Measurements from ENCODE around the gene KCNQ1.
A peak's percentile ranks its signal among the peaks of the same experiment; 100 is the strongest.

The KCNQ1 gene

DNA sequence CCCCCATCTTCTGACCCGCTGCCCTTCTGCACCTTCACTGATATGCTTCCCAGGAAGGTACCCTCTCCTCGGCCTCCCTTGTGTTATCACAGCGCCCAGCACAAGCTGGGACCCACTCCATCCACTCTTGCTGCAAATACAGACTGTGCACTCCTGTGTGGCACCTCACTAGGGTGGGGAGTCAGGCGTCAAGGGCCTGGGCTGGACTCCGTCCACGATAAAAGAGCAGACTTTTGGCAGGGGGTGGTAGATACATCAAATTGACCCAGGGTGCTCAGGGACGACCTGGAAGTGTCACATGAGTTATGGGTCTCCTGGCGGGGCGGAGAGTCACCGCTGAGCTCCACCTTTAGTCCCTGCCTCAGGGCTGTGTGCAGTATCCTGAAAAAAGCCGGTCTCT, 1.4 kb upstream of the KCNQ1 start:
- no peak for DNase-seq (ENCODE audit: low read depth in 2 of 2, low spot score in 1 of 2)

DNA sequence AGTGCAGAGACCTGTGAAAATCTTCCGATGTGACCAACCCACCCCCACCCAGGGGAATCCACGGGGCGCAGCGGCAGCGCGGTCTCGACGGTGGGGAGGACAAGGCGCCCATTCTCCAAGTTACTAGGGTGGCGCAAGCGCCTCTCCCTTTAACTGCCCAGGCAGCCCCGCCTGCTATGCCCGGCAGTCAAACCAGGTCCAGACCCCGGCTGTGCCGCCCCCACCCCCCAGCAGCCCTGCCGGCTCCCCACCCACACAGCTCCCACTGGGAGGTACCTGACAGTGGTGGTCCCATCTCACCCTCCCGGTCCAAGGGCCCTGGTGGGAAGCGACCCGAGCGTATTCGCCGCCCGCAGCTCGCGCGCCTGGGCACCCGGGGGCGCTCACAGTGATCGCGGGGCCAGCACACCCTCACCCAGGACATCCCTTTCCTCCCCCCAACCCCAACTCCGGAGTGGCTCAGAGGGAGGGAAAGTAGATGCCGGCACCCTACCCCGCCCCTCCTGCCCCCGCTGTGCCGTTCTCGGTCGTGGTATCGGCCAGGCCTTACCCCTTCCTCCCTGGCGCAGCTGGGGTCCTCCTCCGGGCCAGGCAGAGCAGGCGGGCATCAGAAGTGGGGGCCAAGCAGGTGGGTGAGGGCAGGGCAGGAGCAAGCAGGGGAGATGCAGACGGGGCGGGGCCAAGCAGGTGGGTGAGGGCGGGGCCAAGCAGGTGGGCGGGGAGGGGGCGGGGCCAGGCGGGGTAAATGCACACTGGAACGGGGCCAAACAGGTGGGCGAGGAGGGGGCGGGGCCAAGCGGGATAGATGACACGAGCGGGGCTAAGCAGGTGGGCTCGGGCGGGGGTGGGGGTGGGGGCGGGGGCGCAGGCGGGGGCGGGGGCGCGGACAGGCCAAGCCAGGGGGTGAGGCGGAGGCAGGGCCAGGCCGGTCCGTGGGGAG, 657 bp upstream of the KCNQ1 start, which contains the start of gene TRPM5:
Gene TRPM5, minus strand, starts transcription at position 634 of the 940 bp plus-strand sequence. CDS start 21,478 bp downstream, outside the sequence.
- peak; percentile 54 to 62 for DNase-seq (ENCODE audit: low read depth in 2 of 2, low spot score in 1 of 2)

DNA sequence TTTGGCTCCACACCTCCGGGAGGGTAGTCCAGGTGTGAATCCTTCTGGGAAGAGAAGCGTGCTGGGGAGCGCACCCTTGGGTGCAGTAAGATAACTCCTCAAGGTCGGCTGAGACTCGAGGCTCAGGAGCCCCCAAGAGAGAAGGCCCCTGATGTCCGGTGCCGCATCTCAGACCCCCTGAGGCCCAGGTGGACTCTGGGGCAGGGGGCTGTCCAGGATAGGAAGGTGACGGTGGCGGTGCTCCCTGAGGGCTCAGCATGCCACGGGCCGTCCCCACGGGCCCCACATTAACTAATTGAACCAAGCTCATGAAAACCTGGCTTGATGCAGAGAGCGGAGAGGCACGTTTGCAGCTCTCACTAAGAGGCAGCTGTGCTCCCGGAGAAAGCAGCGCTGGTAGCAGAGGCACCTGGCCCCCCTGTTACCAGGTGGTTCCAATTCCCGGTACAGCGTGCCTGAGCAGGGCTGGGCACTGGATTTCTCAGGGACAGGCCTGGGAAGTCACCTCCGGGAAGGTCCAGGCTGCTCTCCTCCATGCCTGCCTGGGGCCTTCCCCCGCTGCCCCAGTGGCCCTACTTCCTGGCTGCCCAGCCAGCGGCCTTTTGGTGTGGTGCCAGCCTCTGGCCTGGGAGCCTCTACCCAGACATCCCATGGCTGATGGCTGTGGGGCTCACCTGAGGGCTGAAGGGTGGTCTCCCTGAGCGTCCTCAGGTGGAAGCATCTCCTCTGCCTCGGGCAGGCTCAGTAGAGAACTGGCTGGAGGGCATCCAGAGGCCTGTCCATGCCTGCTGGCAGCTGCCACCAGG, 1.1 kb downstream of the KCNQ1 start:
- no peak for DNase-seq (ENCODE audit: low read depth in 2 of 2, low spot score in 1 of 2)

DNA sequence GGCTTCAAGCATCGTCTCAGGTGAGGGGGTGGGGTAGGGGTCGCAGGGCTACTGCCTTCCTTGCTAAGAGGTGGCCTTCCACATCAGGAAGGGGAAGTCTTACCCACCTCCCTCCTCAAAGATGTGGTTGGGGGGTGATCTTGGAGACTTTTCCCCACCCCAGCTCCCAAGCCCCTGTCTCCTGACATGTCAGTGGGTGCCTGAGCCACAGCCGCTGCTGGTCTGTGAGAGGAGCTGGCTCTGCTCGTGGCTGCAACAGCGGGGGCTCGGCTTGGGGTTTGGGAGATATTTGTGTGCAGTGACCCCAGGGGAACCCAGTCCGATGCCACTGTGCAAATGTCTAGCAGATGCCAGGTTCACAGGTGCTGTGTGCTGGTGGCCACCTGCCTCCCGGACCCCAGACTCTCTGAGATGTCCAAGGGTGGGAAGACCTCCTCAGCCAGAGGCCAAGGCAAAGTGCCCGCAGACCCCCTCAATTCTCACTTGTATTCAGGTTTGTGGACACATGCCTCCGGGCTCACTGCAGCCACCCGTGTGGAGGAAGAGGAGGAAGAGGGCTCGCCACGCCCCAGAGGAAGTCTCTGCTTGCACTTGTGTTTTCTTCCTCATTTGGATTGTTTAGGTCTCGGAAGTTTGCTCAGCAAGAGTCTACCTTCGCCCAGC, 1.9 kb downstream of the KCNQ1 start:
- no peak for DNase-seq (ENCODE audit: low read depth in 2 of 2, low spot score in 1 of 2)

DNA sequence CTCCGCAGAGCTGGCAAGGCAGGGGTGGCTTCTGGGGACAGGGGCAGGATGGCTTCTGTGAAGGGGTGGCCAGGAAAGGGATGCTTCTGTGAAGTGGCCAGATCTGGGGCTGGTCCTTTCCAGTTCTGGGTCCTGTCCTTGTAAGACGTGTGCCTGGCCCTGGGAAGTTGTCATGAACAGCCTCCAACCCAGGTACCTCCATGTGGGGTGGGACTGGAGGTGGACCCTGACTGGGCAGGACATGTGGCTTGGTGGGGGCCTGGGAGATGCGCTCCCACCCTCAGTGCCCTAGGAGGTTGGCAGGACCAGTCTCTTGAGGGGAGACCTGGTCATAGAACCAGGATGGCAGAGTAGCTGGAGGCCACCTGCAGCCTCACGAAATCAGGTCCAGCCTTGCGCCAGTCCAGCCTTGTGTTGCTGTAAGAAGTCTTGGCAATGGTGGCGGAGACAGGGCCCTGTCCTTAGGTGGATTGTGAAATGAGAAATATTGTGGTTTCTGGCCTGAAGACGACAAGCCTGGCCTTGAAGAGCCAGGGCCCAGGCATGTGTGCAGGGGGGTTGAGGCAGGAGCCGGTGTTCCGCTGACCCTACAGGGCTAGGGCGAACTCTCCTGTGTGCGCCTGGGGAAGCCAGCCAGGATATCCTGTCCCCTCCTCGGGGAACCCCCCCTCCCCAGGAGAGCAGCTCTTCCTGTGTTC, 2.6 kb downstream of the KCNQ1 start:
- no peak for DNase-seq (ENCODE audit: low read depth in 2 of 2, low spot score in 1 of 2)

DNA sequence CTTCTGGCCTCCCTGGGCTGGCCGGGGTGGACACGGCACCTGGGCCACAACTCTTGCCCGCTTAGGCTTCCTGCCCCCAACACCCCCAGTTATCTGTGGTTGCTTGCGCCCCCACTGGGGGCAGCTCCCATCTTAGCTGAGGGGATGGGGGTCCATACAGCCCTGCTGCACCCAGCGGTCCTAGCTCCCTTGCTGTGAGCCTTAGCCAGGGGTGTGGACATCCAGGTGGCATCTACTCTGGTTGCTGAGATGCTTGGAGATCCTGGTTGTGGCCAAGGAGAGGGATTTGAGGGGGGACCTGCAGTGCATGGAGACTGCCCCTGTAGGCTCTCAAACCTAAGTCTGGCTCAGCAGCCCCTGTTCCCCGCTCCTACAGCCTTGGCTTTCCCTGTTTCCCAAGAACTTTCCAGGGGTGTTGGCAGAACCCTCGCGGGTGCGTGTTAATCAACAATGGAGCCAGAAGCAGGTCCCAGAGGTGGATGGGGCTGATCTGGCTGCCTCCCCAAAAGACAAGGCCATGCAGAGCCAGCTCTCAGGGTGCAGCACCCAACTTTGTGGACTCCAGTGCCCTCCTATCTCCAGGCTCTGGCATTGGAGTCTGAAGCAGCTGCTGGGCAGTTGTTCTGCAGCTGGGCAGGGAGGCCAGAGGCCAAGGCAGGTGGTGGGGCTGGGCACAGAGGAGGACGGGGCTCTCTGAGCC, 3.3 kb downstream of the KCNQ1 start:
- DNase-seq (ENCODE audit: low read depth in 2 of 2, low spot score in 1 of 2), result no peak

DNA sequence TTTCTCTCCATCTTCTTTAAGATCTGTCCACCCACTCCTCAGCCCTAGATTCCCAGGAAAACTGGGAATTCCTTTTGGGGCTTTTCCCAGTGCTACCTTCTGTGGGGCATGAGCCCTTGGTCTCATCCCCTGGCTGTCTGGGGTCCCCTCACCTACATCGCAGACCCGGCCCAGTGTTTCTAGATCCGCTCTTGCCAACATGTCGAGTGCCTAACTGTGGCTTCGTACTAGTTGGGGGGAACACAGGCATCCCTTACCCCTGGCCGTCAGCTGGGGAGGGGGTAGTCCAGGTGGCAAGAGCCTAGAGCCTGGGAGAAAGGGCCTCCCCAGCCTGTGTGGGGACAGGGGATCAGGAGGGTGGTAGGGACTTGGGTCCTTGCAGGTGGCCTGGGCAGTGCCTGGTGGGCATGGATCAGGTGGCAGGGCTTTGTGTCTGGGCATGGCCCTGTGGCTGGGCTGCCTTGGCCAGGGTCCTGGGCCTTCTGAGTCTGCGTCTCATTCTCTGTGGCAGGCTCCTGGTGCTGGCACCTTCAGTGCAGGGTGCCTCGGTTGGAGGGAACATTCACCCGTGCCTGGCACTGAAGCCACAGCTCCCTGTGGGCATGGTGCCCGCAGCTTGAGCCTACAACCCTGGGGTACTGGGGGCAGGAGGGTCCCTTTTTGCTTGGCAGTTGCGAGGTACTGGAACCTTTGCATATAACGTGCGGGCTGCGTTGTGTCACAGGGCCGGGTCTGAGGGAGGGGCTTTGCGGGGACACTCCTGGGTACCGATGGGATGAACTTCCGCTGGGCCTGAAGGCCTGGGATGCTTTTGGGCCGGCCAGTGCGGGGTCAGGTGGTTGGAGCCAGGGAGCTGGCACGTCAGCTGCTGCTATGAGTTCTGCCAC, 4.1 kb downstream of the KCNQ1 start:
- no peak for DNase-seq (ENCODE audit: low read depth in 2 of 2, low spot score in 1 of 2)

DNA sequence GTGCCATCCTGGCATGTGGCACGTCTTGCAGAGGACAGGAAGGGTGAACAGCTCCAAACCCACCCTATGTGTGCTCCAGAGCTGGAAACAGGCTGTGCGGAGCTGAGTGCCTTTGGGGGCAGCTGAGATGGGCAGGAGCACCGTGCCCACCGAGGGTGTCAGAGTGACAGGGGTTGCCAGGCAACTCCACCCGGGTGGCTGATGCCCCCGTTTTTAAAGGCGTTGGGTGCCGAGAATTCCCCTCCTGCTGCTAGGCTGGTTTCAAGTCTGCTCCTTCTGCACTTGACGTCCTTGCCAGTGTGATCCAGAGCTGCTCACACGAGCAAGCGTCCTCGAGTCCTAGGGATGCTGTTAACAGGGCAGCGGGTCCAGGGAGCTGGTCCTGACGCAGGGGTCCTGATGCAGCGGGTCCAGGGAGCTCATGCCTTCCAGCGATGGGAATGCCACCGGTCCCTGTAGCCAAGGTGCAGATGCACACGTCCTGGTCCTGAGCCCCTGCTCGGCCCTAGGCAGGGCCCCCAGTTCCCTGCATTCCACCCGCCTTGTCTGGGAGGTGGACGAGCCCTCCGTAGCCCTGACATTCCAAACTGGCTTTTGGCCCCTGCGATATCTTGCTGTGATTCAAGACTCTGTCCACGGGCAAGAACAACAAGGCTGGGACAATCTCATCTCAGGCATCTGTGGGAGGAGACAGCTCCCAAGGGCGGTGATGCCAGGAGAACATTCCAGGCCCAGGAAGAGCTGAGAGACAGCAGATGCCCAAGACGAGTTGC, 4.9 kb downstream of the KCNQ1 start:
- no peak for DNase-seq (ENCODE audit: low read depth in 2 of 2, low spot score in 1 of 2)

DNA sequence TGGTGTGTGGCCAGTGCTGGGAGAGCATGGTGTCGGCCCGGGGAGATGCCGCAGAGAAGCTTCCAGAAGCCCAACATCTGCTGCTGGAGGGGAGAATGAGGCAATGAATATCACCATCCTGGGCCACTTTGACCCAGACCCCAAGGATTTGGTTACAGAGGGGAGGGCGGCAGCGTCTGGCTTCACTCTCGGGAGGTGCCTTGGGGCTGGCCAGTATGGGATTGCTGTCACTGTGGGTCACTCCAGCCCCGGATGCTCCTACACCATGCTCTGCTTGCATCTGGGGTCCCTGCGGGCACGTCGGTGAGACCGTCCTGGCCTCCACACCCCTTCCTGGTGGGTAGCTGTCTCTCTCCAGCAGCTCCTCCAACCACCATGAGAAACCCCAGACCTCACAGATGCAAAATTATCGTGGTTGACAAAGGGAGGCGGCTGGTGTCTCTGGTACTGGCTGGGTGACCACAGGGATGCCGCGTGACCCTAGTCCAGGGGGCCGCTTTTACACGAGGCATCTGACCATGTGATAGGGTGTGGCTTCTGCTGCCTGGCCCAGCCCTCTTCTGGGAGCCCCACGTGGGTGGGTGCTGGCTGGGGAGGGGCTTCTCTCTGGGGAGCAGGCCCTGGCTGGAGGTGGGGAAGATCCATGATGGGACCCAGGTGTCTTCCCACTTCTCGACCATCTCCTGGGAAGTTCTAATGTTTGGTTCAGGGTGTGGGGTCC, 5.7 kb downstream of the KCNQ1 start:
- DNase-seq (ENCODE audit: low read depth in 2 of 2, low spot score in 1 of 2), result no peak

DNA sequence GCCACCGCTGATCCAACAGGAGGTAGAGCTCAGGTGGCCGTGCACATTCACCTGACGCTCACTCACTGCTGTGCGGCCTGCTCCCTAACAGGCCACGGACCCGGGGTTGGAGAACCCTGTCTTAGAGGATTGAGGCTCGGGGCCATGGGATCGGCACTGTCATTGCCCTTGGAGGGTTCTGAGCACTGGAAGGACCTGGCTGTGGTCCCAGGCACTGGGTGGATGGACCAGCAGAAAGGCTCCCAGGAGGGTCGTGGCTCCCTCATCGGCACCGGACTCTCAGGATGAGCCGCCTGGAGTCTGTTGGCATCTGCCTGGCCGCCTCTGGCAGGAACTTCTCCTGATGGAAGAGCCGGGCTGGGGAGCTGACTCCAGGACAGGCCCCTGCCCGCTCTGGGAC, 6.5 kb downstream of the KCNQ1 start:
- no peak for DNase-seq (ENCODE audit: low read depth in 2 of 2, low spot score in 1 of 2)

DNA sequence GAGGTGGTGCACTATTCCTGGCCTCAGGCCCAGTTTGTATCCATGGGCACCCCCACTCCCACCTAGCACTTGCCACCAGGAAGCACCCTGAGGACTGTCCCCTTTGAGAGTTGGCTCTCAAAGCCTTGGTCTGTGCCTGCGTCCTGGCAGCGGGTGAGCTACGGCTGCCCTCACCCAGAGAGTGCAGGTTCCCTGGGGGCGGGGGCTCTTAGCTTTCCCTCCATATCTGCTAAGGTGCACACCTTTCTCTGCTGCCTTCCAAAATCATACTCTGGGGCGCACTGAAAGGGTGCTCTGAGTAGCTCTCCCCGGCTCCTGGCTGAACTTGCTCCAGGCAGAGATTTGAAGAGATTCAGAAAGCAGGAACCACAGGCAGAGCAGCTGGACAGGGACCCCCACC, 7.1 kb downstream of the KCNQ1 start:
- no peak for DNase-seq (ENCODE audit: low read depth in 2 of 2, low spot score in 1 of 2)

DNA sequence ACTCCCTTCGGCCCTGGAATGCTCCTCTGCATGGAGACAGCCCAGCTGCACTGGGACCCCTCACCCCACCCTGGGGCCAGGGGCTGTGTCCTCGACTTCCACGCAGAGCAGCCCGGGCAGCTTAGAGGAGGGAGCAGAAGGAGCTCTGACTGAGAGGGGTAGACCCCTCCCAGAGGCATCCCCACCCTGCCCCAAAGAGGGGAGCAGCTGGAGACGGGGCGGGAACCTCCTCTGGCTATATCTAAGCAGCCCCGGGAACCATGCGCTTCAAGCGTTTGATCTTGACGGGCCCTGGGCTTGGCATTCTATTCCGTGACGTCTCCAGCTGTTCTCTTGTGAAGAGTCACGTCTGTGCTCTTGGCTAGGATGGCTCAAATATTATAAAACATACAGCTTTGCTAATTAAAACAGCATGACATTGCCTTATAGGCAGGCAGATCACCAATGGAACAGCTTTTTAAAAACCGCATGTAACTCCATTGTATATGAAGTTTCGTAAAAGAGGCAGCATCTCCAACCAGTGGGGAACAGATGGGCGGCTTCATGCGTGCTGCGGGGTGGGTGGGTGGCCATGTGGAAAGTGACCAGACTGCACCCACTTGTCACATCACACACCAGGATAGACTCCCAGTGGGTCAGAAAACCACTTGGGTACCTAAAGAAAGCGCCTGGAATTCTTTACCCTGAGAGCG, 7.7 kb downstream of the KCNQ1 start:
- DNase-seq (ENCODE audit: low read depth in 2 of 2, low spot score in 1 of 2), result no peak

DNA sequence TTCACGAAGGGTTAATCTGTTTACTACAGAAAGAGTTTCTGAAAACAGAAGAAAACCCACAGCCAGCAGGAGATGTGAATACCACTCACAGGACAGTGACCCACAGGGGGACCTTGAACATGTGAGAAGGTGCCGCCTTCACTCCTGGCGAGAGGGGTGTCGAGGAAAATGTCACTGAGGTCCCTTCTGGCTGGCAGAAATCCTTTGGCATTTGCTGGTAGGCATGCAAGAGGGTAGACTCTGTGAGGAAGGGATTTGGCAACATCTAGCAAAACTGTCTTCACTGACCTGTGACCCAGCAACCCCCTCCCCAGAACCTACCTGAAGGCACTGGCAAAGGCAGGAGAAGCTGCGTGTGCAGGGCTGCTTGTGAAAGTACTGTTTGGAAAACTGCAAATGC, 8.6 kb downstream of the KCNQ1 start:
- DNase-seq (ENCODE audit: low read depth in 2 of 2, low spot score in 1 of 2), result no peak

DNA sequence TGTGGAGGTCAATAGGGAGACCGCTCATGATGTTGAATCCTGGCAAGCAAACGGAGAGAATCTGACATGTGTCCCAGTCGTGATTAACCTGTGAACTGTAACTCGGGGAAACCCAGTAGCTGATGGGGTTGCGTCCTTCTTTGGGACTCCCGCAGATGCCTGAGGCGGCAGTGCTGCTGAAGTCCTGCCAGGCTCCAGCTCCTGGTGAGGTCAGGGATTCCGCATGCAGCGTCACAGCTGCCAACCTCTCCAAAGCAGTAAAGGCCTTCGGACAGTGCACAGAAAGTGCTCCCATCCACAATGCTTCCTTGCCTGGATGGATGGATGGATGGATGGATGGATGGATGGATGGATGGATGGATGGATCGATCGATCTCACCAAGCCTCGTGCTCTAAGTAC, 13.5 kb downstream of the KCNQ1 start:
- DNase-seq (ENCODE audit: low read depth in 2 of 2, low spot score in 1 of 2), result no peak

DNA sequence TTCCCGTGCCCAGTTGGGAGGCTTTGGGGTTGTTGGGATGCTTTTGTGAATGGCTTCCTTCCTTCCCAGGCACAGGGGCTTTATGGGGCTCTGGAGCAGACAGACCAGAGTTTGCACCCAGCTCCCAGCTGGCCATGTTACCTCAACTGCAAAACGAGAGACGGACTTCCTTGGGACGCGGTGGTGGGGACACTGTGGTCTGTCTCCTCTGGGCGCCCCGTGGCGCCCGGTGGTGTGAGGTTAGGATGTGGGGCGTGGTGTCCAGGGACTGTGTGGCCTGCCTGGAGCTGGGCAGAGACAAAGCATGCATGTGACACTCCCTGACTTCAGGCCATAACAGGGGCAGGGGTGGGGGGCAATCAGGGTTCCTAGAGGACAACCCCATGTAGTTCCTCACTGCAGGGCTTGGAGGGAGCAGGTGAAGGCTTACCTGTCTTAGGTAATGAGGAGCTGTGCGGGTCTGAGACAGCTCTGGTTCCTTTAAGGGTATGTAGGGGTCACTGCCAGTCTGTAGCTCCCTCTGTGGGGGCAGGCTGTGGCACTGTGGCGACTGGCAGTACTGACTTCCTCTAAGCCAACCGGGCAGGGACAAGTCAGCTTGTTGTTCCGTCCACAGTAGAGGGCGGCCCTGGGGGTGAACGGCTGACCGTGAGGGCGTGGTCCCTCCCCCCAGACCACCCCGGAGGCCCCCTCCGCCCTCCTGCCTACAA, 14.4 kb downstream of the KCNQ1 start:
- no peak for DNase-seq (ENCODE audit: low read depth in 2 of 2, low spot score in 1 of 2)

DNA sequence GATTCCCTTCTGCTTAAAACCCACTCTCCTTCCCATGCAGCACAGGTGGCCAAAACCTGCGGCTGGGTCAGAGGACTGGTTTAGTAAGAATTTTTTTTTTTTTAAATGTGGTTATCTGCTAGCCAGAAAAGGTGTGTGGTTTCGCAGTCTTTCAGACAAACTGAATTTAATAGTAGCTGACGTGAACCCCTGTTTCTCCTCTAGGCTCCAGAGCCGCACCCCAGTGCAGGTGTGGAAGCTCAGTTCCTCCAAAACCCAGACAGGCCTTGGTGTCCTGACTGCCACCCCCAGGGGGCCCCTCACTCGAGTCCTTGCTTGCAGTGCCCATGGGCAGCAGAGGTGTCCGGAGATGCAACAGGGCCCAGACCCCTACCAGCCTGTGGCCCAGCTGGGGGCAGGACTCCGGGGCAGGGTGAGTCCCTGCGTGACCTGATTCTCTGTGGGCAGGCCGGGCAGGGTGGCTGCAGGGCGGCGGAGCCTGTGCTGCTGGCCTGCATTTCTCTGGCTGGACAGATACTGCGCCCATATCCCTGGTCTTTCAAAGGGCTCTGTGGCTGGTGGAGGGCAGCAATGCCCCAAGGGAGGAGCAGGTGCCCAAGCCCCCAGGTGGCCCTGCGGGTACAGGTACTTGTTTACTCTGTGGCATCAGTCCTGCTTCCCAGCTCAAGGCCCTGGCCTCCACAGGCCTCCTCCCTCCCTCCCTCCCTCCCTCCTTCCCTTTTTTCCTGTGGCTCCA, 15.2 kb downstream of the KCNQ1 start:
- DNase-seq (ENCODE audit: low read depth in 2 of 2, low spot score in 1 of 2), result no peak

Measured in stimulated activated CD8-positive, alpha-beta memory T cell treated with anti-CD3 and anti-CD28 coated beads, Interleukin-4, amount 100 ng/mL, for 4 hours (primary cell).